SK-N-SH (cell line): Measurements from ENCODE around the gene PCBP3.
"Not testable (repeated sequence)": the region's sequence is repeated elsewhere in the genome, so short reads cannot be mapped to it uniquely, and the experiment has no call there.

Source experiments
- NRF1 ChIP-seq: IDR thresholded peaks from 2 replicates; pipeline ENCODE4 v1.6.1; 2012; ENCODE audit warnings: low read depth, mild to moderate bottlenecking, low read length
- YY1 ChIP-seq: IDR thresholded peaks from 2 replicates; pipeline ENCODE4 v1.4.0; 2012; ENCODE audit warnings: low read depth, mild to moderate bottlenecking
- TF ChIP-seq, protein P1 (sequence below): fragments of 200-600 bp; sonication (generic); IDR thresholded peaks from 2 replicates; pipeline ENCODE4 v1.6.1; 2017; ENCODE audit warnings: antibody characterized with exemption, mild to moderate bottlenecking, moderate library complexity

DNA sequence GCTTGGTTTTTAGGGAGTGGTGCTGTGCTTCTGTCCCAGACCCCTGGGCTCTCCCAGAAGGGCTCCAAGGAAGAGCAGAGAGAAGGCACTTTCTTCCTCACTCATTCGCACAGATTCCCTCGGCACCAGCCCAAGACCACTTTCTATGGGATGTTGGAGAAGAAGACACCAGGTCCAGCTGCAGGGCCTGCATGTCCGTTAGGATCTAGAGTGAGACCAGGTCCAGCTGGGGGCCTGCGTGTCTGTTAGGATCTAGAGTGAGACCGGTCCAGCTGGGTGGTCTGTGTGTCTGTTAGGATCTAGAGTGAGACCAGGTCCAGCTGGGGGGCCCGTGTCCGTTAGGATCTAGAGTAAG is 30.9 kb upstream of the PCBP3 start:
- TF ChIP-seq, protein P1, sequence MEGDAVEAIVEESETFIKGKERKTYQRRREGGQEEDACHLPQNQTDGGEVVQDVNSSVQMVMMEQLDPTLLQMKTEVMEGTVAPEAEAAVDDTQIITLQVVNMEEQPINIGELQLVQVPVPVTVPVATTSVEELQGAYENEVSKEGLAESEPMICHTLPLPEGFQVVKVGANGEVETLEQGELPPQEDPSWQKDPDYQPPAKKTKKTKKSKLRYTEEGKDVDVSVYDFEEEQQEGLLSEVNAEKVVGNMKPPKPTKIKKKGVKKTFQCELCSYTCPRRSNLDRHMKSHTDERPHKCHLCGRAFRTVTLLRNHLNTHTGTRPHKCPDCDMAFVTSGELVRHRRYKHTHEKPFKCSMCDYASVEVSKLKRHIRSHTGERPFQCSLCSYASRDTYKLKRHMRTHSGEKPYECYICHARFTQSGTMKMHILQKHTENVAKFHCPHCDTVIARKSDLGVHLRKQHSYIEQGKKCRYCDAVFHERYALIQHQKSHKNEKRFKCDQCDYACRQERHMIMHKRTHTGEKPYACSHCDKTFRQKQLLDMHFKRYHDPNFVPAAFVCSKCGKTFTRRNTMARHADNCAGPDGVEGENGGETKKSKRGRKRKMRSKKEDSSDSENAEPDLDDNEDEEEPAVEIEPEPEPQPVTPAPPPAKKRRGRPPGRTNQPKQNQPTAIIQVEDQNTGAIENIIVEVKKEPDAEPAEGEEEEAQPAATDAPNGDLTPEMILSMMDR: not testable (repeated sequence)
- not testable (repeated sequence) for TF ChIP-seq YY1, NRF1
